CD4-positive, alpha-beta T cell (primary cell): ENCODE results near the gene TMEM200B. TPM values are rescaled to one million over a fixed set of nuclear protein-coding genes. Genes with fewer than 3 reads are reported as not detected.

Experiments
- ATAC-seq: fragments of 200-7000 bp; cut with Tn5 transposase; one replicate; pipeline ENCODE4 v1.10.0; 2022; ENCODE audit warnings: mild to moderate bottlenecking; ENCODE audit not compliant: poor library complexity
- CTCF ChIA-PET: fragments of 350-600 bp; sonication (Branson Sonifier 250); formaldehyde crosslinking; loops from one replicate; lab custom pipeline; 2021; ENCODE audit warnings: antibody characterized with exemption, inconsistent platforms; lab: Charles Lee
- POLR2A ChIA-PET: fragments of 350-600 bp; sonication (Branson Sonifier 250); formaldehyde crosslinking; loops from one replicate; lab custom pipeline; 2021; ENCODE audit warnings: antibody characterized with exemption, inconsistent platforms; lab: Charles Lee
- DNase-seq, 14 experiments: peaks; one replicate each; pipeline ENCODE4 v3.0.0-alpha.2; 2013 to 2020; ENCODE audit warnings: mixed read lengths in 2 of 14
- H3K27ac ChIP-seq, 2 donors: one replicate each; pipeline versions ENCODE4 v1.5.1 to v1.7.0; 2013; ENCODE audit warnings: low read length in 2 of 2, low read depth in 1 of 2, mild to moderate bottlenecking in 1 of 2
- H3K27me3 ChIP-seq, 2 experiments: 1 replicate in 1 of 2; 2 replicates in 1 of 2; pipeline versions ENCODE4 v1.6.1 to v1.7.0; 2013; ENCODE audit warnings: low read length in 2 of 2, control low read depth in 1 of 2, mild to moderate bottlenecking in 1 of 2, moderate library complexity in 1 of 2; ENCODE audit not compliant: insufficient read depth in 2 of 2, control insufficient read depth in 1 of 2
- H3K36me3 ChIP-seq: one replicate; pipeline ENCODE4 v1.6.1; 2013; ENCODE audit warnings: low read length, control low read depth; ENCODE audit not compliant: insufficient read depth
- H3K4me1 ChIP-seq: one replicate; pipeline ENCODE4 v1.6.1; 2013; ENCODE audit warnings: low read length, control low read depth; ENCODE audit not compliant: insufficient read depth
- H3K4me3 ChIP-seq: one replicate; pipeline ENCODE4 v1.5.1; 2013; ENCODE audit warnings: mild to moderate bottlenecking, low read length, moderate library complexity
- H3K9me3 ChIP-seq, 2 experiments: 1 replicate in 1 of 2; 2 replicates in 1 of 2; pipeline versions ENCODE4 v1.6.1 to v1.7.0; 2013; ENCODE audit warnings: low read length in 2 of 2, mild to moderate bottlenecking in 2 of 2, control low read depth in 1 of 2, moderate library complexity in 1 of 2; ENCODE audit not compliant: control insufficient read depth in 1 of 2, insufficient read depth in 1 of 2
- H3K27ac Mint-ChIP-seq: one replicate; pipeline ENCODE4 v1.8.0; 2020; ENCODE audit warnings: mixed read lengths
- H3K27me3 Mint-ChIP-seq: one replicate; pipeline ENCODE4 v1.8.0; 2021; ENCODE audit warnings: mixed read lengths
- H3K36me3 Mint-ChIP-seq: one replicate; pipeline ENCODE4 v1.8.0; 2021; ENCODE audit warnings: low read depth, mixed read lengths
- H3K4me1 Mint-ChIP-seq: one replicate; pipeline ENCODE4 v1.8.0; 2021; ENCODE audit warnings: low read depth, mixed read lengths
- H3K4me3 Mint-ChIP-seq: one replicate; pipeline ENCODE4 v1.8.0; 2020; ENCODE audit warnings: mild to moderate bottlenecking, mixed read lengths
- H3K9me3 Mint-ChIP-seq: one replicate; pipeline ENCODE4 v1.8.0; 2020; ENCODE audit warnings: mixed read lengths
- intact Hi-C, 2 experiments: fragments of 100-400 bp; cut with DNase I in 1 of 2; cut with micrococcal nuclease in 1 of 2; formaldehyde crosslinking; loops; one replicate each; pipeline versions ENCODE4 v1.15.1 to v1.9.0; 2023 to 2025; cut with DNase I, micrococcal nuclease
- total RNA-seq, 174 experiments: library from RNA in 2 of 174; stranded (reverse) in 2 of 174; gene quantifications; one replicate each; pipeline ENCODE4 v1.2.3 and lab custom pipeline; 2021 to 2026
- TF ChIP-seq, protein P1 (sequence below): fragments of 200-600 bp; IDR thresholded peaks from one replicate; pipeline ENCODE4 v1.8.0; 2022; ENCODE audit warnings: antibody characterized with exemption, mild to moderate bottlenecking

The TMEM200B gene
- total RNA-seq, 2 experiments from 2014 or later = not detected

DNA sequence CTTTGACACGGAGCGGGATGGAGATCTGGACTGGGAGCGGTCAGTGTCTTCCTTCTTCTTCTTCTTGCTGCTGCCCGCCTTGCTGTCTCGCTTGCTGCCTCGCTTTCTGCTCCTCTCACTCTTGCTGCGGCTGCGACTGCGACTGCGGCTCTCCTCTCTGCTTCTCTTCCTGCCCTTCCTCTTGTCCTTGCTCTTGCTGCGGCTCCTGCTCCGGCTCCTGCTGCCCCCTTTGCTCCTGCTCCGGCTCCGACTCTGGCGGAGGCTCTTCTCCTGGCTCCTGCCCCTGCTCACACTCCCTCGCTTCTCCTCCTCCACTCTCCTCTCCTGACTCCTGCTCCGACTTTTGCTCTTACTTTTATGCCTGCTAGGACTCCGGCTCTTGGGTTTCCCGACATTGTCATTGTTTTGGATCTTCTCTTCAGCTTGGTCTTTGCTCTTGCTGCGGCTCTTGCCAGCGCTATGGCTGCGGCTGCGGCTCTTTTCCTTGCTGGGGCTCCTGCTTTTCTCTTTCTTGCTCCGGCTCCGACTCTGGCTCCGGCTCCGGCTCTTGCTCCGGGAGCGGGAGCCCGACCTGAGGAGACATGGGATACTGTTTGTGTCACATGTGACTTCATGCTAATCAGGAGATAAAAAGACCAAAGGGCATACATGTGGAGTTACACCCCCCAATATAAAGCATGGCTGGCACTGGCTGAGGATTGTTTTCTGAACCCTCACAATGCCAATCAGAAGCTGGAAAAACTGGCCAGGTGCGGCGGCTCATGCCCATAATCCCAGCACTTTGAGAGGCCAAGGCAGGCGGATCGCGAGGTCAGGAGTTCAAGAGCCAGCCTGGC is 25.2 kb upstream of the TMEM200B start:
- Mint-ChIP-seq H3K36me3 (peaks cover 88% of the 10 kb centered on the region), H3K27me3 (no peaks in the 10 kb centered on the region), H3K4me1 (no peaks in the 10 kb centered on the region), H3K4me3 (no peak overlapping the region), H3K9me3 (peaks cover 5% of the 10 kb centered on the region), H3K27ac (peak overlapping the region; percentile 22)
- intact Hi-C loops = no loop called here
- no peak for DNase-seq
- TF ChIP-seq, protein P1, sequence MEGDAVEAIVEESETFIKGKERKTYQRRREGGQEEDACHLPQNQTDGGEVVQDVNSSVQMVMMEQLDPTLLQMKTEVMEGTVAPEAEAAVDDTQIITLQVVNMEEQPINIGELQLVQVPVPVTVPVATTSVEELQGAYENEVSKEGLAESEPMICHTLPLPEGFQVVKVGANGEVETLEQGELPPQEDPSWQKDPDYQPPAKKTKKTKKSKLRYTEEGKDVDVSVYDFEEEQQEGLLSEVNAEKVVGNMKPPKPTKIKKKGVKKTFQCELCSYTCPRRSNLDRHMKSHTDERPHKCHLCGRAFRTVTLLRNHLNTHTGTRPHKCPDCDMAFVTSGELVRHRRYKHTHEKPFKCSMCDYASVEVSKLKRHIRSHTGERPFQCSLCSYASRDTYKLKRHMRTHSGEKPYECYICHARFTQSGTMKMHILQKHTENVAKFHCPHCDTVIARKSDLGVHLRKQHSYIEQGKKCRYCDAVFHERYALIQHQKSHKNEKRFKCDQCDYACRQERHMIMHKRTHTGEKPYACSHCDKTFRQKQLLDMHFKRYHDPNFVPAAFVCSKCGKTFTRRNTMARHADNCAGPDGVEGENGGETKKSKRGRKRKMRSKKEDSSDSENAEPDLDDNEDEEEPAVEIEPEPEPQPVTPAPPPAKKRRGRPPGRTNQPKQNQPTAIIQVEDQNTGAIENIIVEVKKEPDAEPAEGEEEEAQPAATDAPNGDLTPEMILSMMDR = no peak
- ChIA-PET CTCF (no interaction called here), POLR2A (no interaction called here)
- Histone ChIP-seq H3K4me1 (no peaks in the 10 kb centered on the region), H3K4me3 (no peak overlapping the region), H3K27me3 (no peaks in the 10 kb centered on the region), H3K36me3 (peaks cover 81% of the 10 kb centered on the region), H3K9me3 (peaks cover 0 to 1% of the 10 kb centered on the region in 2 experiments), H3K27ac (no peak overlapping the region)
- ATAC-seq = no peak

DNA sequence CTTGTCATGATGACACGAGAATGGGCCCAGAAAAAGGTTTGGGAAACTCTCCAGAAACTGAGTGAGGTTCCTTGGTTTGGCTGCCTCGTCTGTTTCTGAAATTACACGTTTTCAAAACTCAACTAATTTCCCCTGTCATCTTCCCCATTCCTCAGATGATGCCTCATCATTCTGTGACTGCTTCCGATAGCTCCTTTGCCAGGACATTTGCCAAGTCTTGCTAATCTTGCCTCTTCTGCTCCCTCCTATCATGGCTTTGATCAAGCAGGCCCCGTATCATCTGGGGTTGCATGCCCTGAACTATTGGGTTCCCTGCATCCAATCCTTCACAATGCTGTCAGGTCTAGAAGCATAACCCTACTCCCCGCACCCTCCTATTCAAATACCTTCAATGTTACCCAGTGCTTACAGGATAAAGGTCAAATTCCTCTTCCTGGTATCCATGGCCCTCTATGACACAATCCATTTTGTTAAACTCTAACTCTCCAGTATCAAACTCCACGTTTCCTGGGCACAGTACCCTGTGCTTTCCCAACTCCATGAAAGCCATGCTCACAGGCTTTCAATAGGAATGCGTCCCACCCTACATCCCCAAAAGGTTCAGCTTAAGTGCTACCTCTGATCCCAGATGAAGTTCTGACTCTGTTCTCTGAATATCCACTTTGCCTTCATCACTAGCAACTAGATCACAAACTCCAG is 22.2 kb upstream of the TMEM200B start:
- ATAC-seq (no peak), DNase-seq (no peak)
- H3K27ac ChIP-seq = no peak overlapping the region
- H3K4me1 Mint-ChIP-seq = no peaks in the 10 kb centered on the region
- peaks cover 52% of the 10 kb centered on the region for H3K36me3 ChIP-seq
- H3K27ac Mint-ChIP-seq = no peak overlapping the region
- intact Hi-C loops = no loop called here
- CTCF ChIA-PET = no interaction called here
- no peak overlapping the region for H3K4me3 ChIP-seq
- H3K9me3 ChIP-seq = peaks cover 0 to 10% of the 10 kb centered on the region in 2 experiments
- no peaks in the 10 kb centered on the region for H3K27me3 ChIP-seq
- TF ChIP-seq, protein P1 = no peak
- H3K4me3 Mint-ChIP-seq = no peak overlapping the region
- peaks cover 5% of the 10 kb centered on the region for H3K9me3 Mint-ChIP-seq
- H3K27me3 Mint-ChIP-seq = no peaks in the 10 kb centered on the region
- no peaks in the 10 kb centered on the region for H3K4me1 ChIP-seq
- peaks cover 60% of the 10 kb centered on the region for H3K36me3 Mint-ChIP-seq
- POLR2A ChIA-PET = no interaction called here

DNA sequence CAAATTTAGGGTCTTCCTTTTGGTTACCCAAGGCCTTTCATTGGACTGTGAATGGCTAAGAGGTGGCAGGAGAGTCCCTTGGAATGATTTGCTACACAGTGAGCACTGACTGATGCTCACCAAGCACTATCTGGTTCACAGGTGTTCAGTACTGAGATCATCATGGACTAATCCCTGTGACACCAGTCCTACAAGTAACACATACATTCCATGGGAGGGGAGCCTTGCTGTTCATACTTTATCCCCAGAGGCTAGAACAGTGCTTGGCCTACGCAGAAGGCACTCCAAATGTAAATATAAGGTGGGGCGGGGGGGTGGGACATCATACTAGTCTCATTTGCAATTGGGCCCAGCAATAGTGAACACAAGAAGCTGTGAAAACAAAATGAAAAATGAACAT is 20.5 kb upstream of the TMEM200B start:
- Mint-ChIP-seq H3K36me3 (peaks cover 43% of the 10 kb centered on the region), H3K4me1 (no peaks in the 10 kb centered on the region), H3K27ac (no peak overlapping the region), H3K9me3 (peaks cover 5% of the 10 kb centered on the region), H3K27me3 (no peaks in the 10 kb centered on the region), H3K4me3 (no peak overlapping the region)
- ChIA-PET CTCF (no interaction called here), POLR2A (no interaction called here)
- no peak for ATAC-seq
- Histone ChIP-seq H3K9me3 (peaks cover 0 to 10% of the 10 kb centered on the region in 2 experiments), H3K27me3 (no peaks in the 10 kb centered on the region), H3K4me3 (no peak overlapping the region), H3K27ac (no peak overlapping the region), H3K36me3 (peaks cover 36% of the 10 kb centered on the region), H3K4me1 (no peaks in the 10 kb centered on the region)
- intact Hi-C loops = no loop called here
- TF ChIP-seq, protein P1 = no peak
- DNase-seq = no peak
